GM18507 (cell line): Measurements from ENCODE around the gene TMEM39B.
A peak's percentile ranks its signal among the peaks of the same experiment; 100 is the strongest.
"Not testable (repeated sequence)": the region's sequence is repeated elsewhere in the genome, so short reads cannot be mapped to it uniquely, and the experiment has no call there.

ENCODE experiments used
- DNase-seq: peaks from one replicate; pipeline ENCODE4 v3.0.0; 2011; ENCODE audit warnings: low read depth; ENCODE audit not compliant: insufficient read length; ENCODE audit errors: extremely low spot score
- FAIRE-seq: peaks from 2 replicates; lab custom pipeline; 2011; peaks lifted over from hg19 to GRCh38; lab: Jason Lieb, UNC

Gene TMEM39B

GRCh38 chr1:32065613-32066488, 6.9 kb upstream of the TMEM39B start:
- FAIRE-seq, DNase-seq: not testable (repeated sequence)

GRCh38 chr1:32066489-32066873, 6.3 kb upstream of the TMEM39B start:
- FAIRE-seq (peak; percentile 29), DNase-seq (no peak)

GRCh38 chr1:32068957-32069588, 3.7 kb upstream of the TMEM39B start:
- FAIRE-seq (no peak), DNase-seq (no peak)

GRCh38 chr1:32071758-32072621, 749 bp upstream of the TMEM39B start:
- DNase-seq (no peak), FAIRE-seq (no peak)

GRCh38 chr1:32073299-32074229, 825 bp downstream of the TMEM39B start:
- no peak for FAIRE-seq
- no peak for DNase-seq

GRCh38 chr1:32074841-32075240, 2.1 kb downstream of the TMEM39B start:
- no peak for FAIRE-seq
- no peak for DNase-seq

GRCh38 chr1:32077451-32077850, 4.7 kb downstream of the TMEM39B start:
- FAIRE-seq (no peak), DNase-seq (no peak)

GRCh38 chr1:32082022-32082421, 9.3 kb downstream of the TMEM39B start:
- FAIRE-seq (no peak), DNase-seq (no peak)

- FAIRE-seq, DNase-seq: not testable (repeated sequence)
These were observed 13.6 kb downstream of the TMEM39B start for GRCh38 chr1:32086381-32086780.

- DNase-seq (no peak), FAIRE-seq (no peak)
These were observed 18.4 kb downstream of the TMEM39B start for GRCh38 chr1:32091176-32091575.

GRCh38 chr1:32091591-32091990, 18.9 kb downstream of the TMEM39B start:
- FAIRE-seq: no peak
- no peak for DNase-seq

- DNase-seq (no peak), FAIRE-seq (no peak)
These were observed 22.2 kb downstream of the TMEM39B start for GRCh38 chr1:32094746-32095521.

GRCh38 chr1:32099426-32099825, 26.7 kb downstream of the TMEM39B start:
- no peak for FAIRE-seq
- no peak for DNase-seq

GRCh38 chr1:32100359-32100758, 27.6 kb downstream of the TMEM39B start:
- FAIRE-seq: no peak
- DNase-seq: no peak

GRCh38 chr1:32100807-32101708, 28.3 kb downstream of the TMEM39B start:
- FAIRE-seq (no peak), DNase-seq (no peak)

GRCh38 chr1:32104127-32104526, 31.4 kb downstream of the TMEM39B start:
- DNase-seq (no peak), FAIRE-seq (no peak)

- no peak for FAIRE-seq
These were observed 32.6 kb downstream of the TMEM39B start for GRCh38 chr1:32105338-32105737.

More at GRCh38 chr1:32105338-32105737, 32.6 kb downstream of the TMEM39B start:
- DNase-seq: no peak
